OCI-LY7 (cell line): ENCODE results near the gene ADAMTSL4. TPM values are rescaled to one million over a fixed set of nuclear protein-coding genes. Genes with fewer than 3 reads are reported as not detected.

Source experiments
- BruUV-seq: library from RNA; stranded (reverse); fragments of 400-500 nt; replicated peaks from 2 replicates; lab custom pipeline; 2021; lab: Mats Ljungman, UMichigan
- CTCF ChIA-PET: fragments of 300-600 bp; sonication (Branson Sonifier 250); formaldehyde crosslinking; loops from one replicate; lab custom pipeline; 2022; ENCODE audit warnings: antibody characterized with exemption; ENCODE audit not compliant: unreplicated experiment; lab: Charles Lee
- POLR2A ChIA-PET: fragments of 300-600 bp; sonication (Branson Sonifier 250); formaldehyde crosslinking; loops from one replicate; lab custom pipeline; 2022; ENCODE audit warnings: antibody characterized with exemption; lab: Charles Lee
- DNase-seq: peaks from one replicate; pipeline ENCODE4 v3.0.0-alpha.2; 2015; ENCODE audit warnings: low spot score
- H2AFZ ChIP-seq: fragments of 200-600 bp; sonication (generic), shearing (Covaris generic); 2 replicates; pipeline ENCODE4 v1.6.1; 2014; ENCODE audit warnings: mild to moderate bottlenecking, antibody characterized with exemption, low read length, moderate library complexity
- H3K27ac ChIP-seq: fragments of 200-600 bp; sonication (generic); 2 replicates; pipeline ENCODE4 v1.5.1; 2014; ENCODE audit warnings: mixed run types, low read depth, mild to moderate bottlenecking, moderate library complexity, low read length, inconsistent platforms; ENCODE audit not compliant: poor library complexity, severe bottlenecking
- H3K36me3 ChIP-seq: fragments of 200-600 bp; sonication (generic); 2 replicates; pipeline ENCODE4 v1.6.1; 2014; ENCODE audit warnings: mild to moderate bottlenecking, antibody characterized with exemption, low read length, moderate library complexity, mixed read lengths; ENCODE audit not compliant: insufficient read depth
- H3K4me1 ChIP-seq: fragments of 200-600 bp; sonication (generic); 2 replicates; pipeline ENCODE4 v1.5.1; 2014; ENCODE audit warnings: mild to moderate bottlenecking, low read length; ENCODE audit not compliant: insufficient read depth, poor library complexity, severe bottlenecking
- H3K4me2 ChIP-seq: fragments of 200-600 bp; sonication (generic); 2 replicates; pipeline ENCODE4 v1.6.1; 2014; ENCODE audit warnings: mild to moderate bottlenecking, low read length
- H3K4me3 ChIP-seq: fragments of 200-600 bp; sonication (generic); 2 replicates; pipeline ENCODE4 v1.5.1; 2014; ENCODE audit warnings: mild to moderate bottlenecking, low read depth, low read length; ENCODE audit not compliant: poor library complexity, severe bottlenecking
- H3K79me2 ChIP-seq: fragments of 200-600 bp; sonication (generic); 2 replicates; pipeline ENCODE4 v1.6.1; 2016; ENCODE audit warnings: low read depth, mild to moderate bottlenecking, low read length, moderate library complexity, mixed read lengths; ENCODE audit not compliant: insufficient read depth
- H3K9me2 ChIP-seq: fragments of 200-600 bp; sonication (generic); 2 replicates; pipeline ENCODE4 v1.6.1; 2016; ENCODE audit warnings: mild to moderate bottlenecking, low read length, mixed read lengths; ENCODE audit not compliant: insufficient read depth
- H3K9me3 ChIP-seq: fragments of 200-600 bp; sonication (generic); 2 replicates; pipeline ENCODE4 v1.6.1; 2014; ENCODE audit warnings: mild to moderate bottlenecking, mixed run types, low read length, mixed read lengths
- H4K20me1 ChIP-seq: fragments of 200-600 bp; sonication (generic); 2 replicates; pipeline ENCODE4 v1.6.1; 2014; ENCODE audit warnings: mild to moderate bottlenecking, antibody characterized with exemption, low read length, moderate library complexity, mixed read lengths; ENCODE audit not compliant: insufficient read depth
- EZH2phosphoT487 ChIP-seq: fragments of 200-600 bp; sonication (generic); IDR thresholded peaks from 2 replicates; pipeline ENCODE4 v1.6.1; 2018; ENCODE audit warnings: low read depth, borderline replicate concordance, mild to moderate bottlenecking, mixed run types, antibody characterized with exemption, low read length, moderate library complexity, mixed read lengths
- intact Hi-C: fragments of 100-400 bp; cut with micrococcal nuclease; formaldehyde crosslinking; loops from one replicate; pipeline ENCODE4 v1.10.0; 2022; ENCODE audit not compliant: unreplicated experiment
- total RNA-seq, 2 experiments: library from RNA; depleted of rRNA in 1 of 2; stranded (reverse); fragments of >200 nt in 1 of 2; shearing (Covaris generic) in 1 of 2; gene quantifications; 2 replicates each; pipeline ENCODE4 v1.2.3, GENCODE V29; 2014 to 2022
- TF ChIP-seq, protein P1 (sequence below): fragments of 200-600 bp; sonication (generic); conservative IDR thresholded peaks from 2 replicates; pipeline ENCODE4 v1.5.1; 2014; ENCODE audit warnings: mild to moderate bottlenecking, antibody characterized with exemption, low read length, moderate library complexity, mixed read lengths

Gene ADAMTSL4
- total RNA-seq, 2 experiments from 2014 or later, result not detected

DNA sequence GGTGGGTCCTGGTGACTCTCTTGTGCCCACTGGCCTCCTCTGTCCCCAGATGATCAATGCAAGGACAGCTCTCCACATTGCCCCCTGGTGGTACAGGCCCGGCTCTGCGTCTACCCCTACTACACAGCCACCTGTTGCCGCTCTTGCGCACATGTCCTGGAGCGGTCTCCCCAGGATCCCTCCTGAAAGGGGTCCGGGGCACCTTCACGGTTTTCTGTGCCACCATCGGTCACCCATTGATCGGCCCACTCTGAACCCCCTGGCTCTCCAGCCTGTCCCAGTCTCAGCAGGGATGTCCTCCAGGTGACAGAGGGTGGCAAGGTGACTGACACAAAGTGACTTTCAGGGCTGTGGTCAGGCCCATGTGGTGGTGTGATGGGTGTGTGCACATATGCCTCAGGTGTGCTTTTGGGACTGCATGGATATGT lies 10.8 kb downstream of the ADAMTSL4 start:
- no peaks in the 10 kb centered on the region for H4K20me1 ChIP-seq

DNA sequence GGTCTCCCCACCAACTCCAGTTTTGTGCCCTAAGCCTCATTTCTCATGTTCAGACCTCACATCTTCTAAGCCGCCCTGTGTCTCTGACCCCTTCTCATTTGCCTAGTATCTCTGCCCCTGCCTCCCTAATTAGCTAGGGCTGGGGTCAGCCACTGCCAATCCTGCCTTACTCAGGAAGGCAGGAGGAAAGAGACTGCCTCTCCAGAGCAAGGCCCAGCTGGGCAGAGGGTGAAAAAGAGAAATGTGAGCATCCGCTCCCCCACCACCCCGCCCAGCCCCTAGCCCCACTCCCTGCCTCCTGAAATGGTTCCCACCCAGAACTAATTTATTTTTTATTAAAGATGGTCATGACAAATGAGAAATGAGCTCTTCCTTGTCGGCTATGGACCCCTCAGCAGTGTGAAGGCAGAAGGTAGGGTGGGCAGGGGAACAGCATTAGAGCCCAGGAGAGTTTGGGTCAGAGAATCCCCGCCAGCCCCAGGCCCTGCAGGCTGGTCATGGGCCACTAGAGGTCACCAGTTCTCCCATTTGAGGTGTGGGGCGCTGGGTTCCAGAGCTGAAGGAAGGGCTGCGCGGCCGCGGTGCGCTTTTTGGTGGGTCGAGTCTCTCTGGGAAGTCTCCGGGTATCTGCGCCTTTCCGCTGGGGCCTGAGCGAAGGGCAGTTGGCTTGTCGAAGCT lies 11.5 kb downstream of the ADAMTSL4 start:
- Histone ChIP-seq H3K4me3 (peak overlapping the region; percentile 74), H3K9me3 (no peaks in the 10 kb centered on the region), H3K4me2 (peak overlapping the region; percentile 97), H3K4me1 (peaks cover 59% of the 10 kb centered on the region), H2AFZ (peak overlapping the region; percentile 56; the same call in 1 of the 2 replicates), H3K36me3 (no peaks in the 10 kb centered on the region), H3K27ac (peak overlapping the region; percentile 99), H3K79me2 (peaks cover 12% of the 10 kb centered on the region; the same call in 1 of the 2 replicates), H4K20me1 (no peaks in the 10 kb centered on the region), H3K9me2 (no peaks in the 10 kb centered on the region)
- no peak for TF ChIP-seq EZH2phosphoT487
- TF ChIP-seq, protein P1, sequence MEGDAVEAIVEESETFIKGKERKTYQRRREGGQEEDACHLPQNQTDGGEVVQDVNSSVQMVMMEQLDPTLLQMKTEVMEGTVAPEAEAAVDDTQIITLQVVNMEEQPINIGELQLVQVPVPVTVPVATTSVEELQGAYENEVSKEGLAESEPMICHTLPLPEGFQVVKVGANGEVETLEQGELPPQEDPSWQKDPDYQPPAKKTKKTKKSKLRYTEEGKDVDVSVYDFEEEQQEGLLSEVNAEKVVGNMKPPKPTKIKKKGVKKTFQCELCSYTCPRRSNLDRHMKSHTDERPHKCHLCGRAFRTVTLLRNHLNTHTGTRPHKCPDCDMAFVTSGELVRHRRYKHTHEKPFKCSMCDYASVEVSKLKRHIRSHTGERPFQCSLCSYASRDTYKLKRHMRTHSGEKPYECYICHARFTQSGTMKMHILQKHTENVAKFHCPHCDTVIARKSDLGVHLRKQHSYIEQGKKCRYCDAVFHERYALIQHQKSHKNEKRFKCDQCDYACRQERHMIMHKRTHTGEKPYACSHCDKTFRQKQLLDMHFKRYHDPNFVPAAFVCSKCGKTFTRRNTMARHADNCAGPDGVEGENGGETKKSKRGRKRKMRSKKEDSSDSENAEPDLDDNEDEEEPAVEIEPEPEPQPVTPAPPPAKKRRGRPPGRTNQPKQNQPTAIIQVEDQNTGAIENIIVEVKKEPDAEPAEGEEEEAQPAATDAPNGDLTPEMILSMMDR, result peak; percentile 86
- CTCF ChIA-PET, result interaction anchor here (0.6 to 3.0 kb wide), 14 partner anchors 9 to 436 kb away, joined by 3 to 13 read pairs (median 4); partner anchors contain the start of genes ENSA, FALEC and MCL1
- BruUV-seq, result no TSS peak
- intact Hi-C loops, result loop anchor here (1.0 to 10.0 kb wide), 11 partner anchors 61 to 414 kb away; partner anchors contain the start of genes ARNT, CERS2, CTSS and GOLPH3L
- POLR2A ChIA-PET, result interaction anchor here (0.7 to 10.5 kb wide), 11 partner anchors 11 to 445 kb away, joined by 3 to 260 read pairs (median 4); partner anchors contain the start of genes ENSA, MCL1 and TARS2
- DNase-seq, result peak; percentile 93

More for the DNA sequence above, 10.8 kb downstream of the ADAMTSL4 start:
- Histone ChIP-seq H3K36me3 (no peaks in the 10 kb centered on the region), H3K4me3 (peak overlapping the region; percentile 74), H3K4me1 (peaks cover 52% of the 10 kb centered on the region), H2AFZ (peak overlapping the region; percentile 56; the same call in 1 of the 2 replicates), H3K4me2 (peak overlapping the region; percentile 97), H3K9me3 (no peaks in the 10 kb centered on the region), H3K27ac (peak overlapping the region; percentile 99), H3K9me2 (no peaks in the 10 kb centered on the region), H3K79me2 (peaks cover 5% of the 10 kb centered on the region; the same call in 1 of the 2 replicates)
- peak; percentile 87 for DNase-seq
- ChIA-PET CTCF (interaction anchor here (0.6 to 1.1 kb wide), 3 partner anchors 33 to 437 kb away, joined by 3 to 4 read pairs (median 3); no protein-coding TSS in a partner anchor), POLR2A (interaction anchor here (0.5 to 10.5 kb wide), 6 partner anchors 10 to 446 kb away, joined by 3 to 260 read pairs (median 4); partner anchors contain the start of gene MCL1)
- intact Hi-C loops, result loop anchor here (1.0 to 10.0 kb wide), 9 partner anchors 75 to 415 kb away; partner anchors contain the start of genes ARNT, CERS2, CTSS and GOLPH3L
- TF ChIP-seq, protein P1, result peak; percentile 97
- no peak for TF ChIP-seq EZH2phosphoT487
- no TSS peak for BruUV-seq
